Measurements from ENCODE around the gene ONECUT3.

The ONECUT3 gene

DNA sequence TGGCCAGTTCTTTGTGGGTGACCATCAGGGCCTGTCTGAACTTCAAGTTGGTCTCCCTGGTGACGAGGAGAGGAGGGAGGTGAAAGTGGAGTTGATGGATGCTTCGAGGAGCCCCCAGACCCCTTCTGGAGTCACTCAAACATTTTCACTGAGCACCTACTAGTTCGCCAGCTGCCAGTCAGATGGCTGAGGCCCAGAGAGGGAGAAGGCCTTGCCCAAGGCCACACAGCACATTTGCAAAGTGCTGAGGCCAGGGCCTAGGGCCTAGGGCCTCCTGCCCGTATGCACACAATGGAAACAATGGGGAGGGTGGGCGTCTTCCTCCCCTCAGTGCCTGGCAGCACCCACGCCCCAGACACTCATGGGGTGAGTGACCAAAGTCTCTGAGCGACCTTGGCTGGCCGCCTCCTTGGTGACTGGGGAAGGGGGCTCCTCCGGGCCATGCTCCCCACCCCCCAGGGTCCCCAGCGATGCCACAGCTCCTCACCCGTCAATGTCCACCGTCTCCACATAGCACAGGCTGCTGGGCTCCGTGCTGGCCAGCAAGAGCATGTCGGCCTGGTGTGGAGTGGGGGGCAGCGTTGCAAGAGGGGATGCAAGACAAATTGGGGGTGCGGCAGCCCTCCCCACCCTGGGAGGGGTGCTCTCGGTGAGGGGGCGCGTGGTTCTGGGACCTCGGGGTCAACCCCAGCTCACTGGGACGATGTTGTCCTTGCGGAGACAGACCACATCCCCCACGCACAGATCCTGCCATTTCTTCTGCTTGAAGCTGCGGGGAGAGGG lies 52.3 kb downstream of the ONECUT3 start:
- no peak for DNase-seq
- no peaks in the 10 kb centered on the region for H3K4me1 Mint-ChIP-seq
- H3K36me3 Mint-ChIP-seq (ENCODE audit: low read depth), result no peaks in the 10 kb centered on the region
- H3K4me3 Mint-ChIP-seq, result no peak overlapping the region
- no peaks in the 10 kb centered on the region for H3K27me3 Mint-ChIP-seq
- ATAC-seq, result no peak
- no peak overlapping the region for H3K27ac Mint-ChIP-seq
- H3K9me3 Mint-ChIP-seq, result no peaks in the 10 kb centered on the region

DNA sequence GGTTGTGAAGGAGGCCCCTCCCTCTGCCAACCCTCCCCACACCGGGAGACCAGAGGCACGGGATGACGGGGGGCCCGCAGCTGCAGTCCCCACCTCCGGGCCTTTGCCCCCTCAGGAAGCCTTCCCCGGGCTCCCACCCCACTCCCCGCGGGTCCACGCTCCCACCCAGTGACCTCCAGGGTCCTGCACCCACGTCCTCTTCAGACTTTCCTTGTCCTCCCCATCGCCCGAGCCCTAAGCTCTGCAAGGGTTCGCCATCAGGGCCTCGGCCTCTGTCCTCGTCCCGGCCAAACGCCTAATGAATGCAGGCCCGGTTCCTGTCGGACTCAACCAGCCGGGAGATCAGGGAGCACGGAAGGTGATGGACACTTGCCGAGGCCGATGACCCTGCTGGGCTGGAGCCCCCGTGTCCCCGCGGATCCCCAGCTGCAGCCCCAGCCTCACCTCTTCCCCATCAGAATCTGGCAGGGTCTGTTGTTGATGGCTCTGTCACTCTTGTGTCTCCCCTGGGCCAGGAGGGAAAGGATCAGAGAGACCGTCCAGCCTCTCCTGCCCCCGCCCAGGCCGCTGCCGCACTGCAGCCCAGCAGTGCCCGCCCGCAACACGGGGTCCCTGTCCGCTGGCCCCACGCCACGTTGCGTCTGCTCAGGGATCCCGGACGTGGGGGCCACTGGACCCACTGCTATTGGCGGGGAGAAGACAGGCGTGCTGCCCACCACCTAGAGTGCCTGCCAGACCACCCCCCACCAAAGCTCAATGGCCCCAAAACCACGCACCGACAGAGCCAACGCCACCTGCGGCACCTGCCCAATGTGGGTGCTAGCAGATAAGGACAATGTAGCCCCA lies 53.1 kb downstream of the ONECUT3 start:
- no peaks in the 10 kb centered on the region for H3K36me3 Mint-ChIP-seq (ENCODE audit: low read depth)
- no peaks in the 10 kb centered on the region for H3K9me3 Mint-ChIP-seq
- no peak overlapping the region for H3K4me3 Mint-ChIP-seq
- H3K27me3 Mint-ChIP-seq, result no peaks in the 10 kb centered on the region
- DNase-seq (no peak), ATAC-seq (no peak)
- peaks cover 1% of the 10 kb centered on the region for H3K4me1 Mint-ChIP-seq
- no peak overlapping the region for H3K27ac Mint-ChIP-seq

DNA sequence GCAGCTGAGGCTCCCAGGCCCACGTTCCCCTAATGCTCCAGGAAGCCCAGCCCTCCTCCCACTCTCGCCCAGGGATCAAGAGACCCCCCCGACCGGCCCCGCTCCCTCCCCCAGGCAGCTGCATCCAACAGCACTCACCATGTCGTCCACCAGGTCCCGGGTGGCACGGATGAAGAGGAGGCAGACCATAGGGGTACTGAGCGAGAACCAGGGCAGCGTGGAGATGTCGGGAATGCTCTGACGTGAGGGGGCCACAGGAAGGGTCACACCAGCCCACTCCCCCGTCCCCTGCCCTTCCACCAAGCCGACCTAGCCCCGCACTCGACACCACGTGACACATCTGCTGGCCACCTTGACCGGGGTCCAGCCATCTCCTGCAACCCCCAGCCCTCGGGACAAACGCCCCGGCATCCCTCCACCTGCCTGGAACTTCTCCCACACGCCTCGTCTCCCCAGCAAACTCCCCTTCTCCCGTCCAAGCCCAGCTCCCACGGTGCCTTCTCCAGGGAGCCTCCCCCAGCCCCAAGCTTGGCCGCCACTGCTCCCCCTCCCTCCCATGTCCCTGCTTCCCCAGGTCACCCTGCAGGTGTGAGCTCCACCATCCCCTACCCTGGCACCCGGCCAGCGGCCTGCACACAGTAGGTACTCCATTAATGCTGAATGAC lies 53.9 kb downstream of the ONECUT3 start:
- H3K4me3 Mint-ChIP-seq, result no peak overlapping the region
- no peaks in the 10 kb centered on the region for H3K36me3 Mint-ChIP-seq (ENCODE audit: low read depth)
- DNase-seq, result no peak
- H3K27me3 Mint-ChIP-seq, result no peaks in the 10 kb centered on the region
- no peak for ATAC-seq
- no peaks in the 10 kb centered on the region for H3K9me3 Mint-ChIP-seq
- peaks cover 4% of the 10 kb centered on the region for H3K4me1 Mint-ChIP-seq
- no peak overlapping the region for H3K27ac Mint-ChIP-seq

DNA sequence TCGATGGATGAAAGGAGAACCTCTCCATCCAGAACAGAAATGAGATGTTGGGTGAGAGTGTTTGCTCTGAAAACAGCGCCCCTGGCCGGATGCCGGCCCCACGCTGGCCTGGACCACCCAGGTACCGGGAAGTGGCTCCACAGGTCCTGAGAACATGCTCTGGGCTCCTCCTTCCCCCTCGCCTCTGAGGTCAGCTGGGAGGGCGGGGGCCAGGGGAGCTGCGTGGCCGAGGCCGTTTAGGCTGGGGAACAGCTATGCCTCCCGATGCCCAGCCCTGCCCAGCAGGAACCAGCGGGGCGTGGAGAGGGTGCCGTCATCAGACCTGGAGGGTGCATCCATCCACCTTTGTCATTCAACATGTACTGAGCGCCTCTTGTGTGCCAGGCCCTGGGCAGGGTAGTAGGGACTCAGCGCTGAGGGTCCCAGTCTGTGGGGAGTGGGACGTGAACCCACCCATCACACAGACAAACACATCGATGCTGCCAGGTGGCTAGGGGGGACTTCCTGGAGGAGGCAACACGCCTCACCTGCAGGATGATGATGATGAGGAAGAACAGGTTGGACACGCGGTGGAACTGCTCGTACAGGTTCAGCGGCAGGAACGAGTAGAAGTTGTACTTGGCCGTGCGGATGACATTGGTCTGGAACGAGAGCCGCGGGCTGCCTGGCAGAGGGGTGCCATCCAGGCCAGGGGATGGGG lies 54.5 kb downstream of the ONECUT3 start:
- no peak overlapping the region for H3K27ac Mint-ChIP-seq
- H3K9me3 Mint-ChIP-seq, result no peaks in the 10 kb centered on the region
- DNase-seq, result no peak
- no peaks in the 10 kb centered on the region for H3K36me3 Mint-ChIP-seq (ENCODE audit: low read depth)
- H3K4me1 Mint-ChIP-seq, result peaks cover 10% of the 10 kb centered on the region
- ATAC-seq, result no peak
- H3K4me3 Mint-ChIP-seq, result no peak overlapping the region
- no peaks in the 10 kb centered on the region for H3K27me3 Mint-ChIP-seq

DNA sequence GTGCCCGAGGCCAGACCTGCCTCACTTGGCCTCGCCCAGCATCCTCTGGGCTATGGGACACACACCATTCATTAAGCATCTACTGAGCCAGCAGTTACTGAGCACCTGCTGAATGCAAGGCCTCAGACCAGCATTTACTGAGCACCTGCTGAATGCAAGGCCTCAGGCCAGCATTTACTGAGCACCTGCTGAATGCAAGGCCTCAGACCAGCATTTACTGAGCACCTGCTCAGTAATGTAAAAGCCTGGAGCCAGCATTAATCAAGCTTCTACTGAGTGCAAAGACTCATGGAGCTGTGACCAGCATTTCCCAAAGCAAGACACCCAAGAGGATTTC lies 55.1 kb downstream of the ONECUT3 start:
- Mint-ChIP-seq H3K9me3 (no peaks in the 10 kb centered on the region), H3K27ac (no peak overlapping the region), H3K36me3 (ENCODE audit: low read depth) (no peaks in the 10 kb centered on the region), H3K4me3 (no peak overlapping the region), H3K4me1 (peaks cover 13% of the 10 kb centered on the region), H3K27me3 (no peaks in the 10 kb centered on the region)
- ATAC-seq, result no peak
- DNase-seq, result no peak

DNA sequence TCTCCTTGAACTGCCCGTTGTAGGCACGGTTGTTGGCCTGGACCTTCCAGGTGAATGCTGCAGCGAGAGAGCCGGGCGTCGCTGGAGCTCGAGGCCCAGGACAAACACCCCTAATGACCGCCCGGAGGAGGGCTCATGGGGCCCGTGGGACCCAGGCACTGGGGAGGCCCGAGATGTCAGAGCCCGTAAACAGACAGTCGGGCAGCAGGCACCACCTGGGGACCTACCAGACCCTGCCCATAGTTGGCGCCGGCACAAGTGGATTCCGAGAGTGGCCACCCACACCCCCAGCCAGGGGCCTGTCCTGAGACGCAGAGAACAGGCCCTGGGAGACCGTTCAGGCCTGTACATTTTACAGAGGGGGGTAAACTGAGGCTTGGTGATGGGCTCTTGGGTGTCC lies 56.4 kb downstream of the ONECUT3 start:
- ATAC-seq (no peak), DNase-seq (no peak)
- peaks cover 13% of the 10 kb centered on the region for H3K4me1 Mint-ChIP-seq
- H3K36me3 Mint-ChIP-seq (ENCODE audit: low read depth), result no peaks in the 10 kb centered on the region
- H3K27ac Mint-ChIP-seq, result no peak overlapping the region
- no peaks in the 10 kb centered on the region for H3K27me3 Mint-ChIP-seq
- H3K4me3 Mint-ChIP-seq, result no peak overlapping the region
- no peaks in the 10 kb centered on the region for H3K9me3 Mint-ChIP-seq

DNA sequence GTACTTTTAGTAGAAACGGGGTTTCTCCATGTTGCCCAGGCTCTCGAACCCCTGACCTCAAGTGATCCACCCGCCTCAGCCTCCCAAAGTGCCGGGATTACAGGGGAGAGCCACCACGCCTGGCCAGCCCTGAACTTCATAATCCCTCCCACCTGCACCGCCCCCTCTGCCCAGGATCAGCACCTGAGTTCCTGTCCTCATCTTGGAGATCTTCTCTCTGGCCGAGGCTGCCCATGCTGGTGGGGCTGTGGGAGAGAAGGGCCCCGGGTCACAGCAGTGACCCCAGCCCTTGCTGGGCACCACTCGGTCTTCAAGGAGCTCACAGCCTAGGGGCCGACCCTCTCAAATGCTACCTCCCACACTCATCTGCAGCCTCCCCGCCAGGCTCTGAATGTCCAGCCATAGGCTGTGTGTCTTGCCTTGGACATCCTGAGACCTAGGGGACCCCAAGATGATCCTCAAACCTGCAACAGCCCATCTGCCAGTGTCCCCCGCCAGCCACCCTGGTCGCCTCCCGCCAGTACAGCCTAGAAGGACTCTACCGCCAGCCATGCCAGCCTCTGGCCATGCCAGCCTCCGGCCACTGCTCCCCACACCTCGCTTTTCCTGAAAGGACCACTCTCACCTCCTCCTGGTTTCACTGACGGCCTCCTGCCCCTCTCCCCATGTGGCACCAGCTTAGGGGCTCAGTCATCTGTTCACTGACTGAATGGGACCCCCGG lies 57.3 kb downstream of the ONECUT3 start:
- Mint-ChIP-seq H3K27me3 (no peaks in the 10 kb centered on the region), H3K4me1 (peaks cover 13% of the 10 kb centered on the region), H3K9me3 (no peaks in the 10 kb centered on the region), H3K36me3 (ENCODE audit: low read depth) (no peaks in the 10 kb centered on the region), H3K27ac (no peak overlapping the region), H3K4me3 (no peak overlapping the region)
- ATAC-seq (no peak), DNase-seq (no peak)

DNA sequence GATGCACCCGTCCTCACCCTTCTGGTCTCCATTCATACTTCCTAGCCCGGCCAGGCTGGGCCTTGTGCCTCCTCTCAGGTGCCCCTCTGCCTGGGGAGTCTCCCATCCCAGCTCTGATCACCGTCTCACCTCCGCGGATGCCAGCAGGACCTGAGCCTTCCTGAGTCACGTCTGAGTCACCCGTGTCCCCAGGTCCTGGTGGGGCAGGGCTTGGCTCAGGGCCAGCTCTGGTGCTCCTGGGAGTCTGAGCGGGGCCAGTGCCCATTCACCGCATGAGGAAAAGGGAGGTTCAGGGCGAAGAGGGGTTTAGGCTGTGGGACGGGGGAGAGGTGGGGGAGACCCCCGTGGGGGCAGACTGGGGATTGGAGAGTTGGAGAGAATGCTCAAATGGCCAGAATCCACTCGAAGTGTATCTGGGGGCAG lies 58.2 kb downstream of the ONECUT3 start:
- Mint-ChIP-seq H3K36me3 (ENCODE audit: low read depth) (no peaks in the 10 kb centered on the region), H3K4me1 (peaks cover 13% of the 10 kb centered on the region), H3K27ac (no peak overlapping the region), H3K27me3 (no peaks in the 10 kb centered on the region), H3K9me3 (no peaks in the 10 kb centered on the region), H3K4me3 (peak overlapping the region; percentile 65)
- DNase-seq (peak; percentile 62), ATAC-seq (no peak)

DNA sequence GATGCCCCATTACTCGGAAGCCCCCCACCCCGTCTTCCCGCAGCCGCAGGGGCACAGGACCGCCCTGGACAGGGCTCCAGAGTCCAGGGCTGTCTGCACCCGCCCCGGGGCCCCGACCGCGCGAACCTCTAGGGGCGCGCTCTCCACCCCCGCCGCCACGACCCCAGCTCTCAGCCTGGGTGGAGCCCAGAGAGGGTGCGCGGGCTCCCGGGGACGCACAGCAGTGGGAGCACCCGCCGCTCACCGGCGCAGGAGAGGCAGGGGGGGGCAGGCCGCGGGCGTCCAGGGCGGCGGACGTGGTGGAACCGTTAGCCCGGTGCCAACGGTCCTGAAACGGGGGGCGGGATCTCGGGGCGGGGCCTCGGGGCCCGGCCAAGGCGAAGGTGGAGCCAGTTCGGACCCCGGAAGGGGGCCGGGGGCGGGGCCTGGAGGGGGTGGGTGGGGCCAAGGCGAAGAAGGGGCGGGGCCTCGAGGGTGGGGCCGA lies 58.7 kb downstream of the ONECUT3 start, which contains the start of gene ATP8B3:
Gene ATP8B3 (minus strand): TSS at position 335 of the 484 bp plus-strand sequence. CDS start 540 bp downstream, outside the sequence.
- peaks cover 13% of the 10 kb centered on the region for H3K4me1 Mint-ChIP-seq
- no peaks in the 10 kb centered on the region for H3K36me3 Mint-ChIP-seq (ENCODE audit: low read depth)
- no peaks in the 10 kb centered on the region for H3K9me3 Mint-ChIP-seq
- no peak for DNase-seq
- peak; percentile 17 for ATAC-seq
- H3K27ac Mint-ChIP-seq, result peak within 1 kb of the TSS; percentile 81
- peak within 1 kb of the TSS; percentile 80 for H3K4me3 Mint-ChIP-seq
- no peaks in the 10 kb centered on the region for H3K27me3 Mint-ChIP-seq

DNA sequence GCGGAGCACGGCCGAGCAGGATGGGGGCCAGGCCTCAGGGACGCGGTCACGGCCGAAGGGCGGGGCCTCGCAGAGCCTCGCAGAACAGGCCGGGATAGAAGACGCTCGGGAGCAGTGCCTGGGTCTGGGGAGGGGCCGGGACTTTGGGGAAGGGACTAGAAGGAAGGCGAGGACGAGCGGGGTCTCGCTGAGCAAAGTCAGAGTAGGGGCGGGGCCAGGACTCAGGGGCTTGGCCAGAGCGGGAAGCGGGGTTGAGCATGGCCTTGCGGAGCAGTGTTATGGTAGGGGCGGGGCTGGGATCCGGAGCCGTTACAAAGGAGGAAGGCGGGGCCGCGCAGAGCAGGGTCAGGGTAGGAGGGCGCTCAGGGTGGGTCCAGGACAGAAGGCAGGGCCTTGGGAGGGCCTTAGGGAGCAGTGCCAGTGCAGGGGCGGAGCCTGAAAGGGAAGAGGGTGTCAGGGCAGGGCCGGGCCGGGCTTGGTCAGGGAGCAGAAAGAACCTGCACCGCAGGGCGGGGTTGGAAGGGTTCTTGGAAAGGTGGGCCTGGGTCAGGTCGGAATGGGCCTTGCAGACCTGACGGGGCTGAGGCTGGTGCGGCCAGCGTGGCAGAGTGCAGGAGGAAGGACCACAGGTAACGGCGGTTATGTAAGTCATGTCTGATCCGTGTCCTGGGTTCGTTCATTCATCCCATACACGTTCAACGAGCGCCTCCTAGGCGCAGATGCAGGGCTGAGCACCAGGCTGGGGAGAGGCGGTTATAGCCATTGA lies 59.3 kb downstream of the ONECUT3 start:
- no peaks in the 10 kb centered on the region for H3K9me3 Mint-ChIP-seq
- H3K4me1 Mint-ChIP-seq, result peaks cover 13% of the 10 kb centered on the region
- H3K4me3 Mint-ChIP-seq, result peak overlapping the region; percentile 80
- no peaks in the 10 kb centered on the region for H3K36me3 Mint-ChIP-seq (ENCODE audit: low read depth)
- DNase-seq, result peak; percentile 85
- no peaks in the 10 kb centered on the region for H3K27me3 Mint-ChIP-seq
- ATAC-seq, result peak; percentile 92
- peak overlapping the region; percentile 81 for H3K27ac Mint-ChIP-seq

DNA sequence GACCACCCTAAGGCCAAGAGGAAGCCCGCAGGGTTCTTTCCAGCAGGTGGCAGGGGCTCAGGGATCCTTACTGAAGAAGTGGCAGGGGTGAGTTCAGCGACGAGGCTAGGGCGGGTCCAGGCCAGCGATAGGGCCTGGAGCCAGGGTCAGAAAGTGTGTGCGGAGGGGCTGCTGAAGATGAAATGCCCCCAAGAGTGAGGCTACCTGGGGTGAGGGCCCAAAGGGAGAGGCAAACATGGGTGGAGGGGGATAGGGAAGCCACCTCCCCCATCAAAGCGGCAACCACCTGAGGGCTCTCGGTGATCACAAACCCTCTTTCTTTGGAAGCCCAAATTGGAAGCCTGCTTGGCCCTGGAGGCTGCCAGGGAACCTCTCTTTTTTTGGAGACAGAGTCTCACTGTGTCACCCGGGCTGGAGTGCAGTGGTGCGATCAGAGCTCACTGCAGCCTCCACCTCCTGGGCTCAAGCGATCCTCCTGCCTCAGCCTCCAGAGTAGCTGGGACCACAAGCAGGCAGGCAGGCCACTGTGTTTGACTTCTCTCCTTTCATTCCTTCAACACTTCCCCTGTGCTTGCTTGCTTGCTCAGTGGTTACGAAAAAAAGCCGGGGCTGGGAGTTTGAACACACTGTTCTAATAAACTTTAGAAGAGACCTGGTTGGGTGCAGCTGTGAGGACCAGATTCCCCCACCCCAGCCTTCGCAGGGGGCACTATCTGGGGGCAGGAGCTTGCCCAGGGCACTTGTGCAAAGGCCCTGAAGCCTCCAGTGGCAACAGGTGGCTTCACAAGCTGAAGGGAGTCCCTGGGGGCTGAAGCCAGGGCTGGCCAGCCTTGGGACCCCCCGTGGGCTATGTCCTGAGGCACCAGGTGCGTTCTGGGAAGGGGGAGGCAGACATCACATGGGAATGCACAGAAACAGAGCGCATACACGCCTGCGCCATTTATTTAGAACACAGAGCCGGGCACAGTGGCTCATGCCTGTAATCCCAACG lies 60.2 kb downstream of the ONECUT3 start:
- H3K9me3 Mint-ChIP-seq, result no peaks in the 10 kb centered on the region
- no peaks in the 10 kb centered on the region for H3K27me3 Mint-ChIP-seq
- no peak for ATAC-seq
- DNase-seq, result no peak
- no peak overlapping the region for H3K27ac Mint-ChIP-seq
- H3K36me3 Mint-ChIP-seq (ENCODE audit: low read depth), result peaks cover 3% of the 10 kb centered on the region
- peaks cover 13% of the 10 kb centered on the region for H3K4me1 Mint-ChIP-seq
- peak overlapping the region; percentile 80 for H3K4me3 Mint-ChIP-seq

DNA sequence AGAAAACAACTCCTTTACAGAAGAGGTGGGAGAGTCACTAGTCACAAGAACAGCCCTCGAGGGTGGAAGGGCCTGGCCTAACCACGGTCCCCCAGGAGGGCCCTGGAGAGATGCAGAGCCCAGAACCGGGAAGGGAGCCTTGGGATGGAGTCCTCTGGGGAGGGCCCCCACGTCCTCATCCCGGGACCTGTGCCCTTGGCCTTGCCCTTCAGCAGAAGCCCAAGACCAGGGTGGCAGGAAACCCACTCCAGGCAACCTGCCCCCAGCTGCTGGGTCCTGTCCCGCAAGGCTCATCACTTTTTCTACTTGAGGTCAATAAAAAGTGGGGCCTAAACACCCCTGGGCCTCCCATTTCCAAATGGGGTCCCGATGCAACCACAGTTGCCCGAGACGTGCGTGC lies 61.1 kb downstream of the ONECUT3 start:
- Mint-ChIP-seq H3K4me1 (peaks cover 13% of the 10 kb centered on the region), H3K27ac (no peak overlapping the region), H3K4me3 (no peak overlapping the region), H3K9me3 (no peaks in the 10 kb centered on the region), H3K27me3 (no peaks in the 10 kb centered on the region), H3K36me3 (ENCODE audit: low read depth) (peaks cover 3% of the 10 kb centered on the region)
- no peak for DNase-seq
- no peak for ATAC-seq

Measured in activated naive CD8-positive, alpha-beta T cell treated with anti-CD3 and anti-CD28 coated beads, Interleukin-2, amount 50 U/mL, for 24 hours (primary cell).